ENCODE measurements around the gene SLC16A7. TPM values are rescaled to one million over a fixed set of nuclear protein-coding genes. Genes with fewer than 3 reads are reported as not detected.

The SLC16A7 gene
- total and polyA plus RNA-seq, 2 donors from 2014 or later, result 6.4 to 33.9 TPM

DNA sequence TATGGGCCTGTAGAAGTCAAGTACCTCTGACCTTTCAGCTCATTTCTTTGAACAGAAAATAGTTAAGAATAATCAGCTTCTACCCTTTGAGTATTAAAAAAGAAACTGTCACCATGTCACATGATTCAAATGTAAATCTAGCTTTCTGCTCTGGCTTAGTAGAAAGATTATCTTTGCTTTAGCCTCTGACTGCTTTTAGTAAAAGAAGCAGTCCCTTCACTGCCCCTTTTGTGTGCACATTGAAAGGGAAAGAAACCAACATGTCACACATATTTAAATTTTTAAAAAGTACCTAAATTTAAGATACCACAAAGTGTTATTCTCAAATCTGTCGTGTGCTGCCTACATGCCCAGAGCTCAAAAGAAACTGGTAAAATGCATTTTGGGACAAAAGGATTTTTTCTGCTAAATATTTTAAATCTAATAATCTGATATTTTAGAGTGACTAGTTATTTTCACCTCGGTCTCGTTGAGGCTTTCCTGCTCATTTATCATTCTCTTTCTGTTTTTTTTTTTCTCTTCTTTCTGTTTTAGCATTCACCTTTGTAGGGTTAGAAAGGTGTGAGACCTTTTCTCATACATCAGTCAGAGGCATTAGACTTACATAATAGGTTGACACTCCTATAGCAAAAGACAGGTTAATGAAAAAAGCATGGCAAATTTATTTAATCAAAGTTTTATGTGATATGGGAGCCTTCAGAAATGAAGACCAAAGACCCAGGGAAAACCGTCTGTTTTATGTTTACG is 41.3 kb downstream of the SLC16A7 start:
- Histone ChIP-seq H3K9ac (ENCODE audit: low read length in 3 of 3) (no peak overlapping the region), H3K4me3 (ENCODE audit: low read length in 3 of 3) (no peak overlapping the region), H3K27me3 (ENCODE audit: control insufficient read depth, insufficient read depth, low read length) (no peaks in the 10 kb centered on the region), H3K9me3 (ENCODE audit: control insufficient read depth in 2 of 3, insufficient read depth in 1 of 3, low read length in 3 of 3) (no peaks in the 10 kb centered on the region), H3K4me1 (ENCODE audit: control insufficient read depth in 2 of 3, insufficient read depth in 2 of 3, low read depth in 1 of 3, low read length in 3 of 3) (no peaks in the 10 kb centered on the region), H3K36me3 (ENCODE audit: control insufficient read depth in 2 of 3, insufficient read depth in 3 of 3, low read length in 3 of 3) (no peaks in the 10 kb centered on the region), H3K27ac (ENCODE audit: low read depth in 2 of 2, low read length in 2 of 2) (no peak overlapping the region)
- FAIRE-seq, result no peak
- TF ChIP-seq, protein P1, sequence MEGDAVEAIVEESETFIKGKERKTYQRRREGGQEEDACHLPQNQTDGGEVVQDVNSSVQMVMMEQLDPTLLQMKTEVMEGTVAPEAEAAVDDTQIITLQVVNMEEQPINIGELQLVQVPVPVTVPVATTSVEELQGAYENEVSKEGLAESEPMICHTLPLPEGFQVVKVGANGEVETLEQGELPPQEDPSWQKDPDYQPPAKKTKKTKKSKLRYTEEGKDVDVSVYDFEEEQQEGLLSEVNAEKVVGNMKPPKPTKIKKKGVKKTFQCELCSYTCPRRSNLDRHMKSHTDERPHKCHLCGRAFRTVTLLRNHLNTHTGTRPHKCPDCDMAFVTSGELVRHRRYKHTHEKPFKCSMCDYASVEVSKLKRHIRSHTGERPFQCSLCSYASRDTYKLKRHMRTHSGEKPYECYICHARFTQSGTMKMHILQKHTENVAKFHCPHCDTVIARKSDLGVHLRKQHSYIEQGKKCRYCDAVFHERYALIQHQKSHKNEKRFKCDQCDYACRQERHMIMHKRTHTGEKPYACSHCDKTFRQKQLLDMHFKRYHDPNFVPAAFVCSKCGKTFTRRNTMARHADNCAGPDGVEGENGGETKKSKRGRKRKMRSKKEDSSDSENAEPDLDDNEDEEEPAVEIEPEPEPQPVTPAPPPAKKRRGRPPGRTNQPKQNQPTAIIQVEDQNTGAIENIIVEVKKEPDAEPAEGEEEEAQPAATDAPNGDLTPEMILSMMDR (IDR thresholded peaks at IDR 0.05; ENCODE audit: borderline replicate concordance, extremely low read depth, insufficient read depth), result no peak
- DNase-seq, result no peak
- intact Hi-C loops (cut with DNase I), result no loop called here

DNA sequence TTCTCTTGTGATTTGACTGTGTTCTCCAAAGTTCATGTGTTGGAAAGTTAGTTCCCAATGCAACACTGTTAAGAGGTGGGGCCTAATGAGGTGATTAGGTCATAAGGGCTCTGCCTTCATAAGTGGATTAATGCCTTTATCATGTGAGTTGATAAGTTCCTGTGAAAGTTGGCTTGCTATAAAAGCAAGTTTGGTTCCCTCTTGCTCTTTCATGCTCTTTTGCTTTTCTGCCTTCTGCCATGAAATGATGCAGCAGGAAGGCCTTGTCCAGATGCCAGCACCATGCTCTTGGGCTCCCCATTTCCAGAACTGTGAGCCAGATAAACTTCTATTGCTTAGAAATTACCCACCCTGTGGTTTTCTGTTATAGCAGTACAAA is 41.9 kb downstream of the SLC16A7 start:
- TF ChIP-seq, protein P1 (IDR thresholded peaks at IDR 0.05; ENCODE audit: borderline replicate concordance, extremely low read depth, insufficient read depth), result no peak
- Histone ChIP-seq H3K9me3 (ENCODE audit: control insufficient read depth in 2 of 3, insufficient read depth in 1 of 3, low read length in 3 of 3) (no peaks in the 10 kb centered on the region), H3K4me1 (ENCODE audit: control insufficient read depth in 2 of 3, insufficient read depth in 2 of 3, low read depth in 1 of 3, low read length in 3 of 3) (no peaks in the 10 kb centered on the region), H3K27me3 (ENCODE audit: control insufficient read depth, insufficient read depth, low read length) (no peaks in the 10 kb centered on the region), H3K36me3 (ENCODE audit: control insufficient read depth in 2 of 3, insufficient read depth in 3 of 3, low read length in 3 of 3) (no peaks in the 10 kb centered on the region), H3K9ac (ENCODE audit: low read length in 3 of 3) (no peak overlapping the region), H3K4me3 (ENCODE audit: low read length in 3 of 3) (no peak overlapping the region), H3K27ac (ENCODE audit: low read depth in 2 of 2, low read length in 2 of 2) (no peak overlapping the region)
- no peak for FAIRE-seq
- intact Hi-C loops (cut with DNase I), result no loop called here
- no peak for DNase-seq

DNA sequence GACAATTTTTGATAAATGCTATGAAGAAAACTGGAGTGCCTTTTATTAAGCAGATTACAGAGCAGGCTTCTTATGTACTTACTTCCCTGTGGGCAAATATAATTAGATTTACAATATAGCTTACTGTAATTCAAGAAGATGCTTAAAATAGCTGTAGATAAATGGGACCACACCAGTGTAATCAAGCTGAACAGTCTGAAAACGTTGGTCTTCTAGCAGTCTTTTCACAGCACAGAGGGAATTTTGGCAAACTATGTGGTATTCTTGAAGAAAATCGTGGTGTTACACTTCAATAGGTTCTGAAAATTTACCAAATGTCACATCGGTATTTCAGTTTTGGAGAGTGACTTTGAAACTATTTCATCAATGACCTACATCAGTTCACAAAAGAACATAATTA is 47.7 kb downstream of the SLC16A7 start:
- Histone ChIP-seq H3K27me3 (ENCODE audit: control insufficient read depth, insufficient read depth, low read length) (no peaks in the 10 kb centered on the region), H3K4me1 (ENCODE audit: control insufficient read depth in 2 of 3, insufficient read depth in 2 of 3, low read depth in 1 of 3, low read length in 3 of 3) (no peaks in the 10 kb centered on the region), H3K27ac (ENCODE audit: low read depth in 2 of 2, low read length in 2 of 2) (no peak overlapping the region), H3K9me3 (ENCODE audit: control insufficient read depth in 2 of 3, insufficient read depth in 1 of 3, low read length in 3 of 3) (no peaks in the 10 kb centered on the region), H3K36me3 (ENCODE audit: control insufficient read depth in 2 of 3, insufficient read depth in 3 of 3, low read length in 3 of 3) (no peaks in the 10 kb centered on the region), H3K4me3 (ENCODE audit: low read length in 3 of 3) (no peak overlapping the region), H3K9ac (ENCODE audit: low read length in 3 of 3) (no peak overlapping the region)
- FAIRE-seq (no peak), DNase-seq (no peak)
- TF ChIP-seq, protein P1 (IDR thresholded peaks at IDR 0.05; ENCODE audit: borderline replicate concordance, extremely low read depth, insufficient read depth), result no peak
- intact Hi-C loops (cut with DNase I), result no loop called here

DNA sequence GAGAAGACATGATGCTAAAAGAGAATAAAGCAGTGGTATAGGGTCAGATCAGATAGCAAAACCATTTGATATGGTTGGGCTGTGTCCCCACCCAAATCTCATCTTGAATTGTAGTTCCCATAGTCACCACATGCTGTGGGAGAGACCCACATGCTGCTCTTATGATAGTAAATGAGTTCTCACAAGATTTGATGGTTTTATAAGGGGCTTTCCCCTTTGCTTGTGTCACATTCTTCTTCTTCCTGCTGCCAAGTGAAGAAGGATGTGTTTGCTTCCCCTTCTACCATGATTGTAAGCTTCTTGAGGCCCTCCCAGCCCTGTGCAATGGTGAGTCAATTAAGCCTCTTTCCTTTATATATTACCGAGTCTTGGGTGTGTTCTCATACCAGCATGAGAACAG is 49.4 kb downstream of the SLC16A7 start:
- intact Hi-C loops (cut with DNase I), result no loop called here
- FAIRE-seq, result no peak

More for the DNA sequence above, 49.4 kb downstream of the SLC16A7 start:
- Histone ChIP-seq H3K9me3 (ENCODE audit: control insufficient read depth in 2 of 3, insufficient read depth in 1 of 3, low read length in 3 of 3) (no peaks in the 10 kb centered on the region), H3K4me3 (ENCODE audit: low read length in 3 of 3) (no peak overlapping the region), H3K4me1 (ENCODE audit: control insufficient read depth in 2 of 3, insufficient read depth in 2 of 3, low read depth in 1 of 3, low read length in 3 of 3) (no peaks in the 10 kb centered on the region), H3K36me3 (ENCODE audit: control insufficient read depth in 2 of 3, insufficient read depth in 3 of 3, low read length in 3 of 3) (no peaks in the 10 kb centered on the region), H3K27me3 (ENCODE audit: control insufficient read depth, insufficient read depth, low read length) (no peaks in the 10 kb centered on the region), H3K9ac (ENCODE audit: low read length in 3 of 3) (no peak overlapping the region), H3K27ac (ENCODE audit: low read depth in 2 of 2, low read length in 2 of 2) (no peak overlapping the region)
- TF ChIP-seq, protein P1 (IDR thresholded peaks at IDR 0.05; ENCODE audit: borderline replicate concordance, extremely low read depth, insufficient read depth), result no peak
- DNase-seq, result no peak
